WI38 (cell line): ENCODE results near the gene ACADVL.

ENCODE experiments used
- H3K4me3 ChIP-seq: 2 replicates; pipeline ENCODE4 v1.5.1; 2011; ENCODE audit warnings: low read depth, mild to moderate bottlenecking, control low read depth, low read length
- CTCF ChIP-seq: IDR thresholded peaks from 2 replicates; pipeline ENCODE4 v1.5.1; 2012; ENCODE audit warnings: low read depth, mild to moderate bottlenecking, control low read depth, low read length

ACADVL gene

DNA sequence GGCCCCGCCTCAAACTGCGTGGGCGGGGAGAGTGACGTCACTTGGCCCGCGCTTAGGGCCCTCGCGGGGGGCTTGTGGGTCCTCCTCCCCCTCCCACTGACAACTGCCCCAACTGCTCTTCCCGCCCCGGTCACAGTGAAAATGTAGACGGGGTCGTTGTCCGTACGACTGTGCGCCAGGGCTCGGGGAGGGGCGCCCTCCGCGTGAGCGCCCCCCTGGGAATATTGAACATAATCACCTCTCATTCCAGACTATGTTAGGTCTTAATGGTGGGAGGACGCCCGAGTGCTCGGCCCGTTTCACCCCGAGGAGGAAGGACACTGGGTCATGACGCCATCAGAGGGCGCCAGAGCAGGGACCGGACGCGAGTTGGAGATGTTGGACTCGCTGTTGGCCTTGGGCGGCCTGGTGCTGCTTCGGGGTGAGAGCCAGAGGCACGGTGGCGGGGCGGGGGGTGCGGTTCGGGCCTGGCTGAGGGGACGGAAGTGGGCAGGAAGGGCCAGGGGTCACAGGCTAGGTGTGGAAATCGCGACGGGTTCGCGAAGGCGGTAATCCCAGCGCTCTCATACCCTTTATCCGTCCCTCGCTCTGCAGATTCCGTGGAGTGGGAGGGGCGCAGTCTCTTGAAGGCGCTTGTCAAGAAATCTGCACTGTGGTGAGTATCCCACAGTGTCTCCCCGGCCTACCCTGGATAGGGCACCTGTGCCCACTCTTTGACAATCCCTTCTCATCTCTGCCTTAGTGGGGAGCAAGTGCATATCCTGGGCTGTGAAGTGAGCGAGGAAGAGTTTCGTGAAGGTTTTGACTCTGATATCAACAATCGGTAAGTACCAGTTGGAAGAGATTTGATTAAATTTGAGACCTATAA lies 32.7 kb downstream of the ACADVL start, which contains the start of gene ELP5:
Gene ELP5 (plus strand): TSS at position 40 of the 868 bp plus-strand sequence. CDS start 336 bp downstream, at position 376.
- TF ChIP-seq CTCF = no peak
- peak within 1 kb of the TSS; percentile 94 for H3K4me3 ChIP-seq

DNA sequence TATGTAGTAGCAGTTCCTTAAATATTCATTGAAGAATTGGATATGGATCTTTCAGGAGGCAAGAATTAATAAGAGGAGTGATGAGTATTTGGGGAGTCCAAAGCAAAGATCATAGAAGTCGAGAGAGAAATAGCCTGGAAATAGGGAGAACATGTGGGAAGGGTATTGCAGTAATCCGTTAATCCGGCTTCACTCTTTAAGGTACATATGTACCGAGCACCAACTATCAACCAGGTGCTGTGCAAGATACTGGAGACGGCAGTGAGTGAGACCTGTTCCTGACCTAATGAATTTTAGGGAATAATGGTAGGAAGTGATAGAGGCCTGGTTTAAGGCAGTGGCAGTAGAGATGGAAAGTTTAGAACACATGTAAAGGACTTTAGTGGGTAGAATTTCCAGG lies 33.3 kb downstream of the ACADVL start:
- TF ChIP-seq CTCF = no peak
- H3K4me3 ChIP-seq = peak overlapping the region; percentile 94

- H3K4me3 ChIP-seq = no peak overlapping the region
- no peak for TF ChIP-seq CTCF
Measured at GRCh38 chr17:7254511-7254910, 34.8 kb downstream of the ACADVL start.

DNA sequence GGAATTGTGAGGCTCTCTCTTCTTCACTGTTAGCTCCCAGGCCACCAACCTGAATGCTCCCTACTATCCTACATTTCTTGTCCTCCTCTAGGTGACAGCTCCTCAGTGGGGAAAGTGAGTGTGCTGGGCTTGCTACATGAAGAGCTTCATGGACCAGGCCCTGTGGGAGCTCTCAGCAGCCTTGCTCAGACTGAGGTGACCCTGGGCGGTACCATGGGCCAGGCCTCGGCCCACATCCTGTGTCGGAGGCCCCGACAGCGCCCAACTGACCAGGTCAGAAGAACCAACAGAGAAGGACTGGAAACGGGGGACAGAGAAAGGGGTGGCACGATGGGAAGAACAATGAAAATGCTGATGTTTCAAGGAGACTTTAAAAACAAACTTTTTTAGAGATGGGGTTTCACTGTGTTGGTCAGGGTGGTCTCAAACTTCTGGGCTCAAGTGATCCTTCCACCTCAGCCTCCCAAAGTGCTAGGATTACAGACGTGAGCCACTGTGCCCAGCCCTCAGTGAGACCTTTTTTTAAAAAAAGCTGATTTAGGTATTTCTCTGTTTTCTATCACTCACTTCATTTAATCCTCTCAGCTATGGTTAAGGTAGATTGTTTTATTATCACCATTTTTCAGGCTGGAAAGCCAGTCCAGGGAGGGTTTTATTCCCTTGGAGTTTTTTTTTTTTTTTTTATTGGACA lies 37.2 kb downstream of the ACADVL start:
- no peak overlapping the region for H3K4me3 ChIP-seq
- no peak for TF ChIP-seq CTCF

GRCh38 chr17:7258731-7259554 lies 39.2 kb downstream of the ACADVL start:
- no peak for TF ChIP-seq CTCF
- H3K4me3 ChIP-seq = no peak overlapping the region

- H3K4me3 ChIP-seq = no peak overlapping the region
- TF ChIP-seq CTCF = no peak
Measured at GRCh38 chr17:7259555-7259889, 39.8 kb downstream of the ACADVL start.
